ENCODE measurements around the gene SLC22A23.

Gene SLC22A23

GRCh38 chr6:3280866-3281465 lies 175.9 kb downstream of the SLC22A23 start:
- no peak for DNase-seq

DNA sequence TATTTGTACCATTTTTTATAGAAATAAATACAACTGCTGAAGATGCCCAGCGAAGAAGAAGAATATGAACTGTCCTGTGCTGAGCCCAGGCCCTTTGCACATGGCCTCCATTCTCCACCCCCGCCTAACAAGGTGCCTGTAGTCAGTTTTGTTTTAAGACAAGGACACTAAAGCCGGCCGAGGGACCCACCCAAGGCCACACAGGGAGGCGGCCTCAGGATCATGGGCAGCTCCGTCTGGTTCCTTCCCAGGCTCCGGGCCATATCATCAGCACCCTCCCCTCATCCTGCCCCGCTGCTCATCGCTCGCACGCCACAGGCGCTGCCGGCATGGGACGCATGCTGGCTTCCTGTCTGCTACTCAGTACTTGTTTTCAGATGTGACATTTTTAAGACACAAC lies 176.8 kb downstream of the SLC22A23 start:
- no peak for DNase-seq

DNA sequence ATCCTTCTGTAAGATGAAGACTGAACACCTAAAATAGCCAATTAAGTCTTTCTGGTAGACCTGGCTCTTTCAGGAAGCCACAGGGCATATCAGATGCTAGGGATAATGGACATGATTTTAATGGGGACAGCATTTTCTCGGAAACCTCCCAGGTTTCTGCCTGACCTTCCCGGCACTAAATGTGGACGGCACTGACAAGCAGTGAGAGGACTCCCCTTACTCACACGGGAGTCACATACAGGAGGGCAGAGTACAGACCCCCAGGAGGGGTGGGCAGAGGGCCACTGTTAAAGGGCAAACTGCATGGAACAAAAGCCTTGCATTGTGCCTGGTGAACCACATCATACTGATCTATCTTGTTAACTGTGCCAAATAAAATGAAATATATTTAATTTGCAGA lies 178.2 kb downstream of the SLC22A23 start:
- no peak for DNase-seq

GRCh38 chr6:3277851-3278416 lies 178.9 kb downstream of the SLC22A23 start:
- no peak for DNase-seq

- no peak for DNase-seq
Measured at GRCh38 chr6:3277251-3277650, 179.6 kb downstream of the SLC22A23 start.

- DNase-seq, result no peak
Measured at GRCh38 chr6:3276174-3277167, 180.4 kb downstream of the SLC22A23 start.

GRCh38 chr6:3273707-3274521 lies 182.9 kb downstream of the SLC22A23 start:
- DNase-seq, result no peak

DNA sequence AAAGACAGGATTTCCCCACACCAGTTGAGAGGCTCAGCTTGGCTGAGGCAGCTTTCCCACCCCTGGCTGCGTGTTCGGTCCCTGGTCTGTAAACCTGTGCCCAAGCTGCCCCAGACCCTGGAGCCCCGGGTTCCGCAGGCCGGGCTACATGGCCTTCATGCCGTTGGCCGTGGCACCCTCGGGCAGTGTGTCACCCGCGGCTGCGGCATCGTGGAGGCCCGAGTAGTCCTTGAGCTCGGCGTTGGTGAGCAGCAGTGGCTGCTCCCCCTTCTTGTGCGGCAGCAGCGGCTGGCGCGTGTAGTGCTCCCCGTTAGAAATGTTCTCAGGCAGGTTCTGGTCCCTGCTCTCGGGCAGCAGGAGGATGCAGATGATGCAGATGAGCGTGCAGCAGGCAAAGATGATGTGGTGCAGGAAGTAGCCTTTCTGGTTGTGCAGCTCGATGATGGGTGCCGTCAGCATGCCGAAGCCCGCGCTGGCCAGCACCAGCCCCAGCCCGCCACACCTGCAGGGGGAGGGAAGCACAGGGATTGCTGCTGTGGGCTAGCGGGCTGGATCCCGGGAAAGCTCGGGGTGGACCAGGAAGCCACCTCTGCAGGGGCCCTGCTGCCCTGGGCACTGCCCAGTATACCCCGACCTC lies 183.8 kb downstream of the SLC22A23 start:
- DNase-seq, result no peak

- DNase-seq, result no peak
Measured at GRCh38 chr6:3271756-3272155, 185.1 kb downstream of the SLC22A23 start.

DNA sequence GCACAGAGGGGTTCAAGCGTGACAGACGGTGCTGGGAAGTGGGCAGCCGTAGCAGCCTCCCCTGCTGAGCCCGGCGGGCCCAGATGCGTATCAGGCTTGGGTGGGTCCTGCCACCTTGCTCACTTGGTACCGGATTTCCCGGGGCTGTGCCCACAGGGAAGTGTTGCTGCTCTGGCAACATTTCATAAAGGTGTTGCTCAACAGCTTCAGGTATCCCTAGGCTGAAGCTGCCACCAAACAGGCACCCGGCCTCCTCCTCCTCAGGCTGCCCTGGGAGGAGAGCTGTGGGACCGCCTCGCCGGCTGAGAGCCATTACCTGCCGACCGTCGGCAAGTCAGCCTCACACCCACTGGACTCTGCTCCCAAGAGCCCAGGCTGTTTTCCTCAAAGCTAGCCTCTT lies 186.6 kb downstream of the SLC22A23 start:
- no peak for DNase-seq

DNA sequence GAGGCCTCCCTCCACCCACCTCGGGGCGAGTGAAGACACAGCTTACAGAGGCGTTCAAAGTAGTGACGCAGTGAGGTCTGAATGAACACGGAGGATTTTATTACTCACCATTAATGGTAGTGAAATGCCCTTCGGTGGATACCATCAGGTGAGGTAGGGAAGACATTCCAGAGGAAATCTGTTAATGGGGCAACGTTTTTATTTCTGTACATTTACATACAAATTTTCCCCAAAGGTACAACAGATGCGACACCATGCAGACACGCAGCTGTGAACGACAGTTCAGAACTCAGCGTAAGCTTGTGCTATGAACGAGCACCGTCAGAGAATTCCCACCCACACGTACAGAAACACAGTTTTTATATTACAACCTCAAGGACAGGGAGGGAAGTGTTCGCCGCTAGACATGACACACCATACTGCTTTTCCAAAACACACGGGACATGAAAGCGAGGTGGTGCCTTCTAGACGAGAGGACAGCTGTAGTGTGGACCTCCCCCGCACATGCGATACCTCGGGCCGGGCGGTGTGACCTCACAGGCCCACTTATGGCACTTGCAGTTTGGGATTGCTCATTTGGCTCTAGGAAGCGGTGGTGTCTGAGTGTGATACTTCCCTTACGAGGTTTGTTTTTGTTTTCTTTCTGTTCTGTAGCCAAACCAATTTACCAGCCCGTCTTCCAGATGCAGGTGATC lies 187.4 kb downstream of the SLC22A23 start:
- no peak for DNase-seq

GRCh38 chr6:3268680-3269079 lies 188.2 kb downstream of the SLC22A23 start:
- no peak for DNase-seq

GRCh38 chr6:3267162-3267561 lies 189.7 kb downstream of the SLC22A23 start:
- no peak for DNase-seq

DNA sequence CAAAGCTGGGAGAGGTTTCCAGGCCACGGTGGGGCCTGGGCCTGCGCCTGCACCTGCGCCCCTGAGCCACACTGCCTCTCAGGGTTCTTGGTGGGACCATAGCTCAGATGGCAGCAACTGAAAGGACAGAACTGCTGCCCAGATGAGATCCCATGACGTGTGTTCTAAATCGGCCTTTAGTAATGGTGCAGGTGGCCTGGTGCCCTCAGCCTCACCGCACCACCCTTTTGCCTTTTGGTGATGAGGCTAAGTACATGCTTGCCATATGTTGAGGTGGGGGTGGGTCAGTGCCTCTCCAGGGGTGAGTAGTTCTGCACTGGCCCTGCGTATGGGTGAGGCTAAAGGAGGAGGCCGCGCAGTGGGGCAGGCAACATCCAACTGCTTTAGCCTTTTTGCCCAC lies 190.7 kb downstream of the SLC22A23 start:
- DNase-seq, result no peak

DNA sequence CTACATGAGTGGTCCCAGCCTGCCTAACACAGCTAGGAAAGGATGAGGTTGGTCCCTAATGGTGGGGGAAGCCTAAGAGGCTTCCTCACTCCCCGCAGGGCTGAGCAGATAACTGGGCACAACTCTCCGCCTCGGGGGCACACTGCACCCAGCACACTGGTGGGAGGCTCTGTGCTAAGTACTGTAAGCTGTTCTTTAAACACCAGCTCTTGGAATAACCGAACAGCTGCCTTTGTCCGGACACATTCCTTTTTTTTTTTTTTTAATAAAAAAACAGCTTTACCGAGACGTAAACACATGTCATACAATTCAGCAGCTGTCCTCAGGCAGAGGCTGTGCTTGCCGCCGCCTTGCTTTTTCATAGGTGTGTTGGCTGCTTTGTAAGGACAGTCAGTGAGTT lies 191.2 kb downstream of the SLC22A23 start:
- no peak for DNase-seq

- no peak for DNase-seq
Measured at GRCh38 chr6:3264356-3264755, 192.5 kb downstream of the SLC22A23 start.

- no peak for DNase-seq
Measured at GRCh38 chr6:3263096-3263495, 193.8 kb downstream of the SLC22A23 start.

DNA sequence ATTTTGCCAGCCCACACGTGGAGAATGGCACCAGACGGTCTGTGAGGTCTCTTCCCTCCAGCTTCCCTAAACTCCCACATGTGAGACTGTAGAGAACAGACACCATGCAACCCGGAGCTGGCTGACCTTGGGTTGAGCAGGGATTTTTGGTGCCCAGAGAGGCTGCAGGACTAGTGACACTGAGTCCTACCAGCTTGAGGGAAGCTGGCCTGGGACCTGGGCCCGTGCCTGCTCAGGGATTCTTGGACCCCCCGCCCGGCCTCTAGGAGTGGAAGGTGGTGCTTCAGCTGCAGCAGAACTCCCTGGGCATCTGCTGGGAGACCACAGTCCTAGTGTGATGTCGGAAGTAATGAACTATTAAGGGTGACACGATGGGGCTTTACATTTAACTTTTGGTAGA lies 194.9 kb downstream of the SLC22A23 start:
- DNase-seq, result no peak

DNA sequence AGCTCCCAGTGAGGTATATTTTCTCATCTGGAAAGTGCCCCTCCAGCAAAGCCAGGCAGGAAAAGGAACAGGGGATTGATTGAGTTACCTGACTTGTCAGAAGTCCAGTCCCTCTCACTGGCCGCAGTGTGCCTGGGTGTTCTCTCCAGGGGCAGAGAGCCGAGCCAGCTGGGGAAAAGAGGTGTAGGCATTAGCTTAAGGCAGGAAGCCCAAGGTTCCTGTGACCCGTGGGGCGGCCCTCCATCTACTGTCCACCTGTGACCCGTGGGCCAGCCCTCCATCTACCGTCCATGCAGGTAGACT lies 195.4 kb downstream of the SLC22A23 start:
- DNase-seq, result no peak

- no peak for DNase-seq
Measured at GRCh38 chr6:3260772-3261517, 195.9 kb downstream of the SLC22A23 start.

DNA sequence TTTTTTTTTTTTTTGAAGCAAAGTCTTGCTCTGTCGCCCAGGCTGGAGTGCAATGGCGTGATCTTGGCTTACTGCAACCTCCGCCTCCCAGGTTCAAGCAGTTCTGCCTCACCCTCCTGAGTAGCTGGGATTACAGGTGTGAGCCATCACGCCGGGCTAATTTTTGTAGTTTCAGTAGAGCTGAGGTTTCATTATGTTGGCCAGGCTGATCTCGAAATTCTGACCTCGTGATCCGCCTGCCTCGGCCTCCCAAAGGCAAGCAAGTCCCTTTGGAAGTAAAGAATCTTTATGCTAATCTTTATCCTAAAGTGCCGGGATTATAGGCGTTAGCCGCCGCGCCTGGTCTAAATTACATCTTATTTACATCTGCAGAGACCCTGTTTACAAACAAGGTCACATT lies 196.6 kb downstream of the SLC22A23 start:
- DNase-seq, result no peak

All from right forelimb (tissue), 1 donor.